HEK293 (cell line): ENCODE data around the gene RUNX1.
A peak's percentile ranks its signal among the peaks of the same experiment; 100 is the strongest.

ENCODE experiments used
- AEBP2 ChIP-seq: fragments of 450-650 bp; formaldehyde crosslinking; IDR thresholded peaks from 2 replicates; pipeline ENCODE4 v1.5.1; 2016; ENCODE audit warnings: missing biosample characterization, missing genetic modification characterization, borderline replicate concordance
- BCL11A ChIP-seq: fragments of 450-650 bp; formaldehyde crosslinking; IDR thresholded peaks from 2 replicates; pipeline ENCODE4 v1.5.1; 2016; ENCODE audit warnings: low read depth, missing biosample characterization, missing genetic modification characterization
- KLF7 ChIP-seq: fragments of 450-650 bp; formaldehyde crosslinking; IDR thresholded peaks from 2 replicates; pipeline ENCODE4 v1.5.1; 2016; ENCODE audit warnings: missing biosample characterization, missing genetic modification characterization, borderline replicate concordance
- MYNN ChIP-seq: fragments of 450-650 bp; formaldehyde crosslinking; IDR thresholded peaks from 2 replicates; pipeline ENCODE4 v1.5.1; 2016; ENCODE audit warnings: missing biosample characterization, missing genetic modification characterization, borderline replicate concordance
- PRDM10 ChIP-seq: fragments of 450-650 bp; formaldehyde crosslinking; IDR thresholded peaks from 2 replicates; pipeline ENCODE4 v1.5.1; 2016; ENCODE audit warnings: missing biosample characterization, missing genetic modification characterization
- SALL2 ChIP-seq: fragments of 450-650 bp; formaldehyde crosslinking; IDR thresholded peaks from 2 replicates; pipeline ENCODE4 v1.5.0; 2017; ENCODE audit warnings: missing biosample characterization, mild to moderate bottlenecking, missing genetic modification characterization, borderline replicate concordance
- TCF7L2 ChIP-seq: IDR thresholded peaks from 2 replicates; pipeline ENCODE4 v1.6.1; 2011; ENCODE audit warnings: low read depth, mild to moderate bottlenecking, inconsistent platforms, low read length, moderate library complexity, borderline replicate concordance
- WT1 ChIP-seq: fragments of 450-650 bp; formaldehyde crosslinking; IDR thresholded peaks from 2 replicates; pipeline ENCODE4 v1.5.1; 2016; ENCODE audit warnings: missing biosample characterization, missing genetic modification characterization
- YY2 ChIP-seq: fragments of 450-650 bp; formaldehyde crosslinking; IDR thresholded peaks from 2 replicates; pipeline ENCODE4 v1.5.1; 2016; ENCODE audit warnings: missing biosample characterization, missing genetic modification characterization
- ZBTB1 ChIP-seq: fragments of 450-650 bp; formaldehyde crosslinking; IDR thresholded peaks from 2 replicates; pipeline ENCODE4 v1.5.1; 2016; ENCODE audit warnings: missing biosample characterization, missing genetic modification characterization
- ZBTB44 ChIP-seq: fragments of 450-650 bp; IDR thresholded peaks from 2 replicates; pipeline ENCODE4 v1.5.1; 2018; ENCODE audit warnings: missing biosample characterization, mild to moderate bottlenecking, missing genetic modification characterization
- ZBTB48 ChIP-seq: fragments of 450-650 bp; formaldehyde crosslinking; IDR thresholded peaks from 2 replicates; pipeline ENCODE4 v1.5.1; 2016; ENCODE audit warnings: missing biosample characterization, missing genetic modification characterization
- ZBTB8A ChIP-seq: fragments of 450-650 bp; formaldehyde crosslinking; IDR thresholded peaks from 2 replicates; pipeline ENCODE4 v1.5.1; 2016; ENCODE audit warnings: missing biosample characterization, missing genetic modification characterization
- ZNF133 ChIP-seq: fragments of 450-650 bp; formaldehyde crosslinking; IDR thresholded peaks from 2 replicates; pipeline ENCODE4 v1.5.1; 2016; ENCODE audit warnings: missing biosample characterization, missing genetic modification characterization
- ZNF148 ChIP-seq: fragments of 450-650 bp; formaldehyde crosslinking; IDR thresholded peaks from 2 replicates; pipeline ENCODE4 v1.5.0; 2017; ENCODE audit warnings: missing biosample characterization, missing genetic modification characterization, borderline replicate concordance
- ZNF157 ChIP-seq: fragments of 450-650 bp; formaldehyde crosslinking; IDR thresholded peaks from 2 replicates; pipeline ENCODE4 v1.5.1; 2016; ENCODE audit warnings: missing biosample characterization, missing genetic modification characterization
- ZNF175 ChIP-seq: fragments of 450-650 bp; formaldehyde crosslinking; IDR thresholded peaks from 2 replicates; pipeline ENCODE4 v1.5.1; 2016; ENCODE audit warnings: missing biosample characterization, missing genetic modification characterization
- ZNF211 ChIP-seq: fragments of 450-650 bp; formaldehyde crosslinking; IDR thresholded peaks from 2 replicates; pipeline ENCODE4 v1.5.1; 2016; ENCODE audit warnings: low read depth, missing biosample characterization, missing genetic modification characterization
- ZNF214 ChIP-seq: fragments of 450-650 bp; formaldehyde crosslinking; IDR thresholded peaks from 2 replicates; pipeline ENCODE4 v1.5.1; 2017; ENCODE audit warnings: missing biosample characterization, mild to moderate bottlenecking, missing genetic modification characterization, borderline replicate concordance
- ZNF24 ChIP-seq: fragments of 450-650 bp; formaldehyde crosslinking; IDR thresholded peaks from 2 replicates; pipeline ENCODE4 v1.5.1; 2016; ENCODE audit warnings: missing biosample characterization, missing genetic modification characterization
- ZNF248 ChIP-seq: fragments of 450-650 bp; formaldehyde crosslinking; IDR thresholded peaks from 2 replicates; pipeline ENCODE4 v1.5.1; 2017; ENCODE audit warnings: missing biosample characterization, missing genetic modification characterization
- ZNF292 ChIP-seq: fragments of 450-650 bp; formaldehyde crosslinking; IDR thresholded peaks from 2 replicates; pipeline ENCODE4 v1.5.1; 2016; ENCODE audit warnings: low read depth, missing biosample characterization, missing genetic modification characterization, borderline replicate concordance
- ZNF423 ChIP-seq: fragments of 450-650 bp; formaldehyde crosslinking; IDR thresholded peaks from 2 replicates; pipeline ENCODE4 v1.5.1; 2016; ENCODE audit warnings: missing biosample characterization, missing genetic modification characterization
- ZNF473 ChIP-seq: fragments of 450-650 bp; formaldehyde crosslinking; IDR thresholded peaks from 2 replicates; pipeline ENCODE4 v1.5.1; 2017; ENCODE audit warnings: missing biosample characterization, missing genetic modification characterization
- ZNF571 ChIP-seq: fragments of 450-650 bp; formaldehyde crosslinking; IDR thresholded peaks from 2 replicates; pipeline ENCODE4 v1.5.0; 2017; ENCODE audit warnings: missing biosample characterization, missing genetic modification characterization
- ZNF626 ChIP-seq: fragments of 450-650 bp; sonication (Bioruptor Pico); formaldehyde crosslinking; IDR thresholded peaks from 2 replicates; pipeline ENCODE4 v1.5.1; 2018; ENCODE audit warnings: missing biosample characterization, missing genetic modification characterization, inconsistent platforms
- ZNF658 ChIP-seq: fragments of 450-650 bp; formaldehyde crosslinking; IDR thresholded peaks from 2 replicates; pipeline ENCODE4; 2016; ENCODE audit warnings: missing biosample characterization, missing genetic modification characterization
- ZNF768 ChIP-seq: fragments of 450-650 bp; formaldehyde crosslinking; IDR thresholded peaks from 2 replicates; pipeline ENCODE4 v1.5.1; 2018; ENCODE audit warnings: missing biosample characterization, mild to moderate bottlenecking, missing genetic modification characterization
- ZSCAN23 ChIP-seq: fragments of 450-650 bp; formaldehyde crosslinking; IDR thresholded peaks from 2 replicates; pipeline ENCODE4 v1.5.1; 2016; ENCODE audit warnings: missing biosample characterization, missing genetic modification characterization
- TF ChIP-seq, protein P1 (sequence below): fragments of 450-650 bp; formaldehyde crosslinking; IDR thresholded peaks from 2 replicates; pipeline ENCODE4; 2016; ENCODE audit warnings: missing biosample characterization, missing genetic modification characterization

The RUNX1 gene

DNA sequence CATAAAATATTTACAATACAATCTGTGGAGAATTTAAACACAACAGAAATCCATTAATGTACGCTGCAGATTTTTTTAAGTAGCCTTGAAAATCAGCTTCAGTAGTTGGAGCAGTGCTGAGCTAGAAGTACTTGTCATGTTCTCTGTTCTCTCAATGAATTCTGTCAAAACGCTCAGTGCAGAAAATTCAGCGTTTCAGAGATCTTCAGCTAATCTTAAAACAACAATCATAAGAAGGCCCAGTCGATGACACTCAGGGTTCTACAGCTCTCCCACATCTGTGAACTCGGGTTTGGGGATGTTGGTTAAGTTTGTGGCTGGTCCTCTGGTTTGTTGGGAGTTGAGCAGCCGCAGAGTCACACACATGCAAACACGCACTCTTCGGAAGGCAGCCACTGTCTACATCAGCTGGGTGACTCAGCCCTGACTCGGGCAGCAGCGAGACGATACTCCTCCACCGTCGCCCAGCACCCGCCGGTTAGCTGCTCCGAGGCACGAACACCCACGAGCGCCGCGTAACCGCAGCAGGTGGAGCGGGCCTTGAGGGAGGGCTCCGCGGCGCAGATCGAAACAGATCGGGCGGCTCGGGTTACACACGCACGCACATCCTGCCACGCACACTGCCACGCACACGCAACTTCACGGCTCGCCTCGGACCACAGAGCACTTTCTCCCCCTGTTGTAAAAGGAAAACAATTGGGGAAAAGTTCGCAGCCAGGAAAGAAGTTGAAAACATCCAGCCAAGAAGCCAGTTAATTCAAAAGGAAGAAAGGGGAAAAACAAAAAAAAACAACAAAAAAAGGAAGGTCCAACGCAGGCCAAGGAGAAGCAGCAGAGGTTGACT is 161.2 kb downstream of the RUNX1 start (continued):
- TF ChIP-seq ZNF292 (tag by site-specific recombination) (no peak), WT1 (tag by site-specific recombination) (peak; percentile 75), BCL11A (tag by site-specific recombination) (peak; percentile 45; the same call in 1 of the 2 replicates), ZNF211 (tag by site-specific recombination) (no peak), TCF7L2 (no peak), ZNF473 (tag by site-specific recombination) (no peak), KLF7 (tag by site-specific recombination) (no peak), MYNN (tag by site-specific recombination) (no peak), YY2 (tag by site-specific recombination) (no peak), ZNF768 (tag by site-specific recombination) (no peak; the same call in 1 of the 2 replicates), ZNF133 (tag by site-specific recombination) (no peak; the same call in none of the 2 replicates), PRDM10 (tag by site-specific recombination) (peak; percentile 63), ZBTB44 (no peak), ZNF148 (tag by site-specific recombination) (no peak), ZNF423 (peak; percentile 69), ZBTB48 (tag by site-specific recombination) (peak; percentile 90), SALL2 (tag by site-specific recombination) (no peak), ZBTB1 (peak; percentile 98), ZNF658 (no peak), ZNF157 (tag by site-specific recombination) (0 out of 2 replicates have a peak, but pooled peaks have one; percentile 17), ZSCAN23 (tag by site-specific recombination) (peak; percentile 42; the same call in 1 of the 2 replicates), ZNF571 (tag by site-specific recombination) (no peak), ZNF175 (tag by site-specific recombination) (no peak), ZNF214 (tag by site-specific recombination) (no peak), ZNF248 (tag by site-specific recombination) (no peak), ZNF626 (tag by site-specific recombination) (no peak), AEBP2 (tag by site-specific recombination) (no peak), ZBTB8A (no peak), ZNF24 (tag by site-specific recombination) (no peak)
- TF ChIP-seq, protein P1, sequence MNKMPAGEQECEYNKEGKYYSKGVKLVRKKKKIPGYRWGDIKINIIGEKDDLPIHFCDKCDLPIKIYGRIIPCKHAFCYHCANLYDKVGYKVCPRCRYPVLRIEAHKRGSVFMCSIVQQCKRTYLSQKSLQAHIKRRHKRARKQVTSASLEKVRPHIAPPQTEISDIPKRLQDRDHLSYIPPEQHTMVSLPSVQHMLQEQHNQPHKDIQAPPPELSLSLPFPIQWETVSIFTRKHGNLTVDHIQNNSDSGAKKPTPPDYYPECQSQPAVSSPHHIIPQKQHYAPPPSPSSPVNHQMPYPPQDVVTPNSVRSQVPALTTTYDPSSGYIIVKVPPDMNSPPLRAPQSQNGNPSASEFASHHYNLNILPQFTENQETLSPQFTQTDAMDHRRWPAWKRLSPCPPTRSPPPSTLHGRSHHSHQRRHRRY (tag by site-specific recombination), result no peak
